Fibroblast of villous mesenchyme (primary cell): ENCODE measurements around the gene STK32C. TPM values are rescaled to one million over a fixed set of nuclear protein-coding genes. Genes with fewer than 3 reads are reported as not detected.
"Not testable (repeated sequence)": the region's sequence is repeated elsewhere in the genome, so short reads cannot be mapped to it uniquely, and the experiment has no call there.

Experiments used
- DNase-seq: peaks from one replicate; pipeline ENCODE4 v3.0.0-alpha.2; 2010; ENCODE audit warnings: low read depth
- H3K4me3 ChIP-seq: 2 replicates; pipeline ENCODE4 v1.5.1; 2011; ENCODE audit warnings: low read depth, mild to moderate bottlenecking, low read length
- CTCF ChIP-seq: IDR thresholded peaks from 2 replicates; pipeline ENCODE4 v1.5.1; 2012; ENCODE audit warnings: low read depth, mild to moderate bottlenecking, low read length; ENCODE audit not compliant: insufficient read depth
- total RNA-seq: library from RNA; depleted of rRNA; stranded (reverse); fragments of >200 nt; gene quantifications from 2 replicates; pipeline ENCODE4 v1.2.3, GENCODE V29; 2012

Gene STK32C
- total RNA-seq, 1 donor, result 8.6 TPM

GRCh38 chr10:132219486-132219885 lies 88.3 kb downstream of the STK32C start:
- no peak for TF ChIP-seq CTCF

GRCh38 chr10:132216441-132216840 lies 91.3 kb downstream of the STK32C start:
- not testable (repeated sequence) for DNase-seq, H3K4me3 ChIP-seq

More at GRCh38 chr10:132219486-132219885, 88.3 kb downstream of the STK32C start:
- no peak overlapping the region for H3K4me3 ChIP-seq
- no peak for DNase-seq

- no peak for DNase-seq
- TF ChIP-seq CTCF, result no peak
- no peak overlapping the region for H3K4me3 ChIP-seq
These were observed 93.8 kb downstream of the STK32C start for GRCh38 chr10:132213917-132214316.

GRCh38 chr10:132212816-132213215 lies 94.9 kb downstream of the STK32C start:
- DNase-seq, result no peak
- H3K4me3 ChIP-seq, result no peak overlapping the region
- TF ChIP-seq CTCF, result no peak

- no peak for DNase-seq
- H3K4me3 ChIP-seq, result no peak overlapping the region
- TF ChIP-seq CTCF, result no peak
These were observed 96.5 kb downstream of the STK32C start for GRCh38 chr10:132211246-132211645.

- no peak for TF ChIP-seq CTCF
- no peak overlapping the region for H3K4me3 ChIP-seq
- no peak for DNase-seq
These were observed 97.0 kb downstream of the STK32C start for GRCh38 chr10:132210766-132211165.

GRCh38 chr10:132209978-132210530 lies 97.7 kb downstream of the STK32C start:
- no peak overlapping the region for H3K4me3 ChIP-seq
- DNase-seq, result no peak
- no peak for TF ChIP-seq CTCF
